ENCODE measurements around the gene EMP3.
"Not testable (repeated sequence)": the region's sequence is repeated elsewhere in the genome, so short reads cannot be mapped to it uniquely, and the experiment has no call there.

The EMP3 gene, protein sequence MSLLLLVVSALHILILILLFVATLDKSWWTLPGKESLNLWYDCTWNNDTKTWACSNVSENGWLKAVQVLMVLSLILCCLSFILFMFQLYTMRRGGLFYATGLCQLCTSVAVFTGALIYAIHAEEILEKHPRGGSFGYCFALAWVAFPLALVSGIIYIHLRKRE

DNA sequence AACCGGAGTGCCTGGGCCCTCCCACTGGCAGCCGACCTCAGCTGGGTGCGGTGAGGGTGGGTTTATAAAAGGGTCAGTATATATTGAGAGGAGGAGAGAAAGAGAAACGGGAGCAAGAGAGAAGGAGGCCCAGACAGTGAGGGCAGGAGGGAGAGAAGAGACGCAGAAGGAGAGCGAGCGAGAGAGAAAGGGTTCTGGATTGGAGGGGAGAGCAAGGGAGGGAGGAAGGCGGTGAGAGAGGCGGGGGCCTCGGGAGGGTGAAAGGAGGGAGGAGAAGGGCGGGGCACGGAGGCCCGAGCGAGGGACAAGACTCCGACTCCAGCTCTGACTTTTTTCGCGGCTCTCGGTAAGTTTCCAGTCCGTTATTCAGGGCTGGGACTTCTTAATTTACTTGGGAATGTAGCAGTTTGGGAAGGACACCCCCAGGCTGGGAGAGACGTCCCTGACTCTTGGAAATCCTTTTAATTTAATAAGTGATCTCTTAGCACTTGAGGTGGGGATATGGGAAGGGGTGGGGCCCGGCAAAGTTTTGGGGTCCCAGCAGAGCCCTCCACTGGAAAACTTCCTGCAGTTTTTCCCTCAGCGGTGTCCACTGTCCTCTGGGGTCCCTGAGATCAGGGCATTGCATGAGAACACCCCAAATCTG is at the start of gene EMP3:
Gene EMP3, plus strand, starts transcription at position 288 of the 646 bp plus-strand sequence. CDS start 1,293 bp downstream, outside the sequence.
- peak; percentile 76 for DNase-seq (ENCODE audit: low read depth)

DNA sequence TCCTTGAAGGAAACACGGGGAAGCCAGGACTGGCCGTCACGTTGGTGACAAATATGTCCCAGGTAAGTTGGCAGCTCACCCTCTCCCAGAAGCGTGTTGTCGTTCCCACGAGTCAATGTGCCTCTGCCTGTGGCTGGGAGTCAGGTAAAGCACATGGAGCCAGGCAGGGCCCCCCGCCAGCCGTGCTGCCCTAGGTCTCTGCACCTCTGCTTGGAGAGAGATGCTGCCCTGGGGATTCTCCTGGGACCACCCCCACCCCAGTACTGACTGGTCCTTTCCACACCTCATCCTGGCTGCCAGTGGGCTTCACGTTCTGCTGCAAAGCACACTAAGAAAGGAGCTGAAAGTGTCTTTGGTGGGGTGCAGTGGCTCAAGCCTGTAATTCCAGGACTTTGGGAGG is 45.6 kb upstream of the EMP3 start:
- no peak for DNase-seq (ENCODE audit: low read depth)

DNA sequence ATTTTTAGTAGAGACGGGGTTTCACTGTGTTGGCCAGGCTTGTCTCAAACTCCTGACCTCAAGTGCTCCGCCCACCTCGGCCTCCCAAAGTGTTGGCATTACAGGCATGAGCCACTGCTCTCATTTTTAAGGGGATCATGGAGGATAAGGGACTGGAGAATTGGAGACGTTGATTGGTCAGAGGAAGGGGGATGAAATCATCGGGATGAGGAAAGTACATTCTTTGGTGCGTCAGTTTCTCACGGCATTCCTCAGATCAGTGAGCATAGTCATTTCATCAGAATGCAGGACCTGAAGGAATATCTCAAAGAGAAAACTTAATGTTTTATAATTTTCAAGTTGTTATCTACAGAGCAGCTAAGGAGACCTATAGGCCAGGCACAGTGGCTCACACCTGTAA is 41.4 kb upstream of the EMP3 start:
- DNase-seq (ENCODE audit: low read depth): no peak

DNA sequence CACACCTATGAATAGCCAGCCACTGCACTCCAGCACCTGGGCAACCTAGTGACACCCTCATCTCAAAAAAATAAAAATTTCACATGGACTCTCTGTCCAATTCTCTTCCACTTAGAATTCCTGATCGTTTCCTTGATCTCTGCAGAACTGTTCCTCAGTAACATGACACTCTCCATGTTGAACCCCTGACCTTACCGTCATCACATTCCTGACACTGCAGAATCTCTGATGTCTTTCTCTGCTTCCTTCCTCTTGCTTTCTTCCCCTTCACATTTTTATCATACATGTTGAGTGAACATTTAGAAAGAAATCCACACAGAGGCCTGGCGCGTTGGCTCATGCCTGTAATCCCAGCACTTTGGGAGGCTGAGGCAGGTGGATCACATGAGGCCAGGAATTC is 40.5 kb upstream of the EMP3 start:
- DNase-seq (ENCODE audit: low read depth): no peak

DNA sequence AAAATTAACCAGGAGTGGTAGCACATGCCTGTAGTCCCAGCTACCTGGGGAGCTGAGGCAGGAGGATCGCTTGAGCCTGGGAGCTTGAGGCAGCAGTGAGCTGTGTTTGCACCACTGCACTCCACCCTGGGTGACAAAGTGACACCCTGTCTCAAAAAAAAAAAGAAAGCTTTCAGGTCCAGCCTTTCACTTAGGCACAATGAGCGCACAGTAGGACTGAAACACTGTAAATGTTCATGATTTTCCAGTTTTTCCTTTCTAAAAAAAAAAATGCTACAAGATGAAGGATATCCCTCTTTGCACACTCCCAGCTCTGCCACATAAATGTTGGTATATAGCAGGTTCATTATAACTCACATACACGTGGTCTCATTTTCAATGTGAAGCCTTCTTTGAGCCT is 37.6 kb upstream of the EMP3 start:
- DNase-seq (ENCODE audit: low read depth): no peak

DNA sequence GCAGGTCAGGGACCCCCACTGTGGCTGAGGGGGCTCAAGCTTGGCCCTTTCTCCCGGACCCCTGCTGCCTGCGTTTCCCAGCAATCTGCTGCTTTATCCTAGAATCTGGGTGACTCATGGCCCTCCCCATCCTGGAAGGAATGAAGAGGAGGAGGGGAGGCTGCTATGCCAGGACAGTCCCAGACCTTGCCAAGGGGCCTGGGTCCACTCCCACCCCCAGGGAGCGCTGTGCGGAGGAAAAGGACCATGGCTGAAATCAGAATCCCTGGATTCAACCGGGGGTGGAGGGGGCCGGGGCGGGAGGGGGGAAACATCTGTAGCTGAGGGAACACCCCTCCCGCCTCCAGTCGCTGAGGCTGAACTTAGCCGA is 35.0 kb upstream of the EMP3 start:
- no peak for DNase-seq (ENCODE audit: low read depth)

DNA sequence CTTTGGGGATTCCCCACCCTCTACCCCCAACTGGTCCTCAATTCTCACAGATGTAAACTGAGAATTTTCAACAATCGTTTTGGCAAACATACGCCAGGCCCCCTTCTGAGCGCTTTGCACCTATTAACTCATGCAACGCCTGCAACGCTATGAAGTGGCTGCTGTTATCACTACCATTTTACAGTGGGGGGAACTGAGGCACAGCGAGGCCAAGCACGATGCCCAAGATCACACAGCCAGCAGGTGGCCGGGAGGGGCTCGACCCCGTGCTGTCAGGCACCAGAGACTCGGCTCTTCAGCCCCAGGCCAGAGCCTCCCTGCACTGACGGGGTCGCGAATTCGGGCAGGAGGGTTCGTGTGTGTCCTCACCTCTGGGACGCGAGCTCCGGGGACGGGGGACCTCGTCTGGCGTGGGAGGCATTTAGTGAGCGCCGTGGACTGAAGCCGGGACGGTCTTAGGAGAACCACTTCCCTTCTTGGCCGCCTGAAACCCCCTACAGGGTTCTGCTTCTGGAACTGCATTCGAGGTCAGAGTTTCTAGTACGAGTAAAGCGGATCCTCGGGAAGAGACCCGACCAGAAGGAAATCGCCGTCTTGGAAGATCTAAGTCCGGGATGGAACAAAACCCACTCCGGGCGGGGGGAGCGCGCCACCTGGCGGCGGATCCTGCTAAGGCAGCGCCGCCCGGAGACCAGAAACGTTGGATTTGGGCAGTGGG is 34.4 kb upstream of the EMP3 start:
- peak; percentile 46 for DNase-seq (ENCODE audit: low read depth)

DNA sequence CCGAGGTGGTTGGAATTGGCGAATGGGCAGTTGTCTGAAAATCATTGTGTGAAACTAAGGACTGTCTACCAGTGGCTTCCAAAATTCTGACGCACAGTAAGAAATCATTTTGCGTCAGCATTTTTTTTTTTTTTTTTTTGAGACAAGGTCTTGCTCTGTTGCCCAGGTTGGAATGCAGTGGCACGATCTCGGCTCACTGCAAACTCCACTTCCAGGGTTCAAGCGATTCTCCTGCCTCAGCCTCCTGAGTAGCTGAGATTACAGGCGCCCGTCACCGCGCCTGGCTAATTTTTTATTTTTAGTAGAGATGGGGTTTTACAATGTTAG is 33.9 kb upstream of the EMP3 start:
- DNase-seq (ENCODE audit: low read depth): not testable (repeated sequence)

DNA sequence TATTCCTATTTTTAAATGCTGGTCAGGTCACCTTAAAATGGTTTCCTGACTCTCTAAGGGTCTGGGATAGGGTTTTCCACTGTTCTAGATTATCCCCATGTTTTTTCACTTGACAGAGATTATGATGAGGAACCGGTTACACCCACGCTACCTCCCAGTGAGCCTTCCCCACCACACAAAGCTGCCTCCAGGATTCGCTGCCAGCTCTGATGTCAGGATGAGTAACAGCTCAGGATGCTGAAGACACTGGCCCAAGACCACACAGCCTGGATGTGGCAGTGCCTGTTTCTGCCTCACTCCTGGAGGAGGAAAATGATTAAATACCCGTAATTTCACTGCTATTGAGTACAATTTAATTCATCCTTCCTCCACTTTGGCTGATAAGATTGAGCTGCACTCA is 32.6 kb upstream of the EMP3 start:
- no peak for DNase-seq (ENCODE audit: low read depth)

DNA sequence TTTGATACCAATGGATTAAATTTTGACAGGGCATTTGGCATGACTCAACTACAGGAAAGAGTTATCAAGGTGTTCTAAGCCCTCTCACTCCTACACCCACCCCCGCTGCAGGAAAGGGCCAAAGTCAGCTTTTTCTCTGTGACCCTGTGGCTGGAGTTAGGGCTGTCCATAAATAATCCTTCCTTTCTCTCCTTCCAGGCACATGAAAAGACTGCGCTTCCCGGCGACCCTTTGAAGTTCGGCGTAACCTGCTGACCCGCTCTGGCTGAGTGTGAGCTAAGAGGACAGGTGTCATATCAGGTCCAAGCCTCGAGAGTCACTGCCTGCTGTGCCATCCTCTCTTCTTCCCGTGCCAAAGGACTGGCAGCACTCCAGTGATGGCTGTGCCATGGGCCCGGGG is 29.9 kb upstream of the EMP3 start:
- DNase-seq (ENCODE audit: low read depth): no peak

DNA sequence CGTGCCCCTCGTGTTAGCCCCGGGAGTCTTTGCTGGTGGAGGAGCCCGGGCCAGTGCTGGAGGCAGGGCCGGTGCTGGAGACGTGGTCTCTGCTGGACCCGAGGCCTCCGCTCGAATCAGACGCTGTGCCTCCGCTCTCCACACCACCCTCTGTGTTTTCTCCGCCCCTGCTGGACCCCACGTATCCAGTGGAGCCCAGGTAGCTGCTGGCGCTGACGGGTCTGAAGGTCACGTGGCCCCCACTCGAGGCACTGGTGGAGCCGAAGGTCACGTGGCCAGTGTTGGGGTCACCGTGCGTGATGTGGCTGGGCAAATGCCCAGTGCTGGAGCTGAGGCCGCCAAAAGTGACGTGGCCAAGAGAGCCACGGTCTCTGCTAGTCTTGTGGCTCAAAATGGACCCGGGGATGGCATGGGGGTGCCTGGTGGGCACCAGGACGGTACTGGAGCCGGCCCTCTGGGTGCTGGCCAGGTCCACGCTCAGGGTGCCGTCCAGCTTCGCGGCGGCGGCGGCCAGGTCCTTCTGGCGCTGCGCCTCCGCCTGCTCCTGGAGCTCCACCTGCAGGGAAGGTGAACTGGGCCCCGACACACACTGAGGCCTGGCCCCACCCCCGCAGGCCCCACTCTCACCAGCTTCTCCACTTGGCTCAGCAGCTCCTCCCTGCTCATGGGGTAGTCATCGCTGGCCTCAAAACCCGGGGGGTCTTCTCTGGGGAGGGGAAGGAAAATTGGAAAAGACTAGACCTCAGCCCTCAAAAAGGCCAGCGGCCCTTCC is 28.2 kb upstream of the EMP3 start:
- no peak for DNase-seq (ENCODE audit: low read depth)

DNA sequence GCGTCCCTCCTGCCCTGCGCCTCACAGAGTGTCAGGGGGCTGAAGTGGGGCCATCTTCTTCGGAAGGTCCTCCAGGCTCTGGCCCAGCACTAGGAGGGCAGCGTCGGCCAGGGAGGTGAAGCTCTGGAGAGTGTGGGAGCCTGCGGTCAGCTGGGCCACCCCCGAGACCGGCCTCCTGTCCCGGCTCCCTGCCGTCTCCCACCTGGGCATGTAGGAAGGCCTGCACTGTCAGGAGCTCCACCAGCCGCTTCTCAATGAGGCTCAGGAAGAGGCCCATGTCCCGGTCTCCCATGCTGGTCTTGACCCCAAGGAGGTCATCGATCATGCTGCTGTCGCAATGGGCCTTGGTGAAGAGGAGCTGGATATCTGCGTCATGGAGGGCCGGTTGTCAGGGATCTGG is 27.4 kb upstream of the EMP3 start:
- DNase-seq (ENCODE audit: low read depth): no peak

DNA sequence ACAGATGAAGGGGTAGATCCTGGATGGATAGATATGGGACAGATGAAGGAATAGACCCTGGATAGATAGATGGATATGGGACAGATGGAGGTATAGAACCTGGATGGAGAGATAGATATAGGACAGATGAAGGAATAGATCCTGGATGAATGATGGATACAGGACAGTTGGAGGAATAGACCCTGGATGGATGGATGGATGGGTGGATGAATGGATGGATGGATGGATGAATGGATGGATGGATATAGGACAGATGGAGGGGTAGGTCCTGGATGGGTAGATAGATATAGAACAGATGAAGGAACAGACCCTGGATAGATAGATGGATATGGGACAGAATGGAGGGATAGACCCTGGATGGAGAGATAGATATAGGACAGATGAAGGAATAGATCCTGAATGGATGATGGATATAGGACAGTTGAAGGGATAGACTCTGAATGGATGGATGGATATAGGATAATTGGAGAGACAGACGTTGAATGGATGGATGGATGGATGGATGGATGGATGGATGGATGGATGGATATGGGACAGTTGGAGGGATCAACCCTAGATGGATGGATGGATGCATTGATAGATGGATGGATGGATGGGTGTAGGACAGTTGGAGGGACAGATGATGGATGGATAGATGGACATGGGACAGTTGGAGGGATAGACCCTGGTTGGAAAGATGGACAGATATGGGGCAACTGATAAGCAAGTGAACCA is 23.3 kb upstream of the EMP3 start:
- DNase-seq (ENCODE audit: low read depth): no peak

DNA sequence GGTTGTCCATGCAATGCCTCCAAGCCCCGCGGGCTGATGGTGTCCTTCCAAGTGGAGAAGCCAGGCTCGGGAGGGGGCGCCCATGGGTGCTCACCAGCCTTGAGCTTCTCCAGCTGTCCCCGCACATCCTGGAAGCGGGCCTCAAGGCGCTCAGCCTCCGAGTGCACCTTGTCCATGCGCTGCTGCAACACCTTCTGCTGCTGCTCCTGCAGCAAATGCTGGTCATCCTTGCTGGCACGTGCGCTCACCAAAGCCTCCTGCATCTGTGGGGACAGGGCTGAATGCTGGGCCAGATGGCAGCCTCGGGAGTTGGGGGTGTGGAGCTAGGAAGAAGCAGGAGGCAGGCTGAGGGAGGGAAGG is 22.8 kb upstream of the EMP3 start:
- DNase-seq (ENCODE audit: low read depth): no peak

DNA sequence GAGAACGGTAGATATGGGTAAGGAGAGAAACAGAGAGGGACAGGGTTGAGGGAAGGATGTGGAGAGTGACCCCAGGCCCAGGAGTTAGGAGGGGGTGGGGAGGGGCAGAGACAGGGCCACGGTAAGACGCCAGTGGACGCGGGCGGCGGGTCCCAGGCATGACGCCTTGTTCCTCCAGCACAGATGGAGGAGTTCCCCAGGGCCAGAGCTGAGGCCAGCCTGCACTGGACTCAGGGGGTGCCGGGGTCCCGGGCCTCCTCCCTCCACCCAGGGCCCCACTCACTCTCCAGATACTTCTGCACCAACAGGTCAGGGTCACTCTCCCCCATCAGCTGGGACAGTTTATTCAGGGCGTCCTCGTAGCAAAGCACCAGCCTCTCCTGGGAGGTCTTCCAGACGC is 22.0 kb upstream of the EMP3 start:
- no peak for DNase-seq (ENCODE audit: low read depth)

DNA sequence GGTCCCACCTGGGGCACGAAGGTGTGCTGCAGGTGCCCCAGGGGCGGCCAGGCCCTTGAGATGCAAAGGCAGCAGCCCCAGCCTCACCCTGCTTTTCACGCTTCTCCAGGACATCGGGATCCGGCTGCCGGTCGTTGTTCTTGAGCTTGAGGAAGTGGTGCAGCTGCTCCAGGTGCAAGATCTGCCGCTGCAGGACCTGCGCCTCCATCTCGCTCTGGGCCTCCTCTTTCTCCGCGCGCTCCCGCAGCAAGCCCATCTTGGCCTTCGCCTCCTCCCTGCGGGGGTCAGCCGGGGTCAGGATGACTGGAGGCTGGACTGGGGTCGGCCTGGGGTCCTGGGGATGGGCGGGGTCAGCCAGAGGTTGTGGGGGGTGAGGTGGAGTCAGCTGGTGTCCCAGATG is 21.5 kb upstream of the EMP3 start:
- no peak for DNase-seq (ENCODE audit: low read depth)

DNA sequence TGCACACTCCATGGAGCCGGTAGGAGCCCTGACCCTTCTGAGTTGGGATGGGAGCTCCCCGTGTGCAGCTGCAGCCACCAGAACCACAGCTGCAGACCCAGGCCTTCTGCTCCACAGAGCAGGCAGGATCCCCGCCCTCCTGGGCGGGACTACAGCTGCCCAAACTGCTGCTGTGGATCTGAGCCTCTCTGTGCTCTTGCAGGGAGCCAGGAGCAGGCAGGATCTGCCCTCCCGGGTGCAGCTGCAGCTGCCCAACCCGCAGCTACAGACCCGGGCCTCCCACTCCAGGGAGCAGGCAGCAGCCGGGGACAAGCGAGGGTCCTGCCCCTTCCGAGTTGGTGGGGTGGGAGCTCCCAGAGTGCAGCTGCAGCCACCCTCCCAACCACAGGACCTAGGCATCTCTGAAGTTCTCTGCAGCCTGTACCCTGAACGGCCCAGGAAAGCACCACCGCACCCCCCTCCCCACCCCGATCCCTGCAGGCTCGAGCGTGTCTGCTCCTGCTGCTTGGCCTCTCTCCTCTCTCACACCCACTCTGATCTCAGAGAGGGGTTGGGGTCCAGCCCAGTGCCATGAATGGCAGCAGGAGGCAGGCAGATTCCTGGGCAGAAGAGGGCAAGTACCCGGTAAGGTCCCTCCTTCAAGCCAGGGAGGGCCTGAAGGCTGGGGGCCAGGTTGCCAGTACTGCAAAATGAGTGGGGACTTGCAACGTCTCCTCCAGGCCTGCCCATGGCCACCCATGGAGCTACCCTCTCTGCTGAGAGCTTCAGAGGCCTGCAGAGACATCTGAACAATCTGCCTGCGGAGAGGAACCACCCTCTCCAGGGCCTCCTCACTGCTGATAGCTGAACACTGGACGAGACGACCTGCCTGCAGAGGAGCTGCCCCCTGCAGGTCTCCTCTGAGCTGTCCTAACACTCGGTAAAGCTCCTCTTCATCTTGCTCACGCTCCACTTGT is 16.4 kb upstream of the EMP3 start:
- DNase-seq (ENCODE audit: low read depth): no peak

DNA sequence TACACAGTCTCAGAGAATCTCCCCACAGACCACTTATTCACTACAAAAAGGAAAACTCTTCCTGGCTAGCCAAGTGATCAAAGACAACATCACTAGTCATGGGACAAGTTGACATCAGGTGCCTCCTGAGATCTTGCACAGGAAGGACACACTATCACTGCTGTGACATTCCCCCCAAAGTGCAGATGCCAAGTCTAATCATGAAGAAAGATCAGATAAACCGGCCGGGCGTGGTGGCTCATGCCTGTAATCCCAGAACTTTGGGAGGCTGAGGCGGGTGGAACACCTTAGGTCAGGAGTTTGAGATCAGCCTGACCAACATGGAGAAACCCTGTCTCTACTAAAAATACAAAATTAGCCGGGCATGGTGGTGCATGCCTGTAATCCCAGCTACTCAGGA is 15.6 kb upstream of the EMP3 start:
- DNase-seq (ENCODE audit: low read depth): not testable (repeated sequence)

DNA sequence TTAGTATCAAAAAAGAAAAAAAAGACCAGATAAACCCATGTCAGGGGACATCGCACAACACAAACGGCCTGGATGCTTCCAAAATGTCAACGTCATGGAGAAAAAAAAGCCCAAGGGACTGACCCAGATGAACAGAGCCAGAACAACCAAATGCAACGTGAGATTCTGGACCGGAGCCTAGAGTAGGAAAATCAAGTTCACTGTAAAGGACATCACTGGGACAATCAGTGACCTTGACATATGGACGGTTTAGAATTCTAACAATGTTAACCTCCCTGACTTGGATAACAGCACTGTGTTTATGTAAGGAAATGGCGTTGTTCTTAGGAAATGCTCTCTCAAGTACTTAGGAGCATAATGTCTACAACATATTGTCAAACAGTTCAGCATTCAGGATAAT is 15.1 kb upstream of the EMP3 start:
- DNase-seq (ENCODE audit: low read depth): no peak

DNA sequence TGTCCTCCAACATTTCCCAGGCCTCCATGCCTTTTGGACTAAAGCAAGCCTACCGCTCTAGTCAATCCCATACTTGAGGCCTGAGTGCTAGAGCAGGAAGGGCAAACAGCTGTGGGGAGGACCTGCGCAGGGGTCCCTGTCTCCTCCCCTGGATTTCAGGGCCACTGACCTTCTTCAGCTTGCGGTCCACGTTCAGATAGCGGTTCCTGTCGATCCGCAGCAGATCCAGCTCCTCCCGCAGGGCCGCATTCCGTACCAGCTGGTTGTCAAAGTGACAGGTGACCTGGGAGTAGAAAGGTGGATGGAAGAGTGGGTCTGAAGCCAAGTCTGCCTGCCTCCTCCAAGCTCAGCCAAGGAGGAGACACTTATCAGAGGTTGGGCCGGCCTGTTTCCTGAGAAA is 14.0 kb upstream of the EMP3 start:
- DNase-seq (ENCODE audit: low read depth): no peak

DNA sequence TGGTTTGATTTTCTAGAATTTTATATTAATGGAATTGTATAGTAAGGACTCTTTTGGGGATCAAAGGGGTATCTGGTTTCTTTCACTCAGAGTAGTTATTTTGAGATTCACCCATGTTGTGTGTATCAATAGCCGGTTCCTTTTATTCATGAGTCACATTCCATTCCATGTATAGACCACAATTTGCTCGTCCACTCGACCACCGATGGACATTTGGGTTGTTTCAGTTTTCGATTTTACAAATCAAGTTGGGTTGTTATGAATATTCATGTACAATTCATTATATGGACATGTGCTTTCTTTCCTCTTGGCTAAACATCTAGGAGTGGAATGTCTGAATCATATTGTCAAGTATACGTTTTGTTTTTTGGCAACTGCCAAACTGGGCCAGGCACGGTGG is 9.6 kb upstream of the EMP3 start:
- no peak for DNase-seq (ENCODE audit: low read depth)

DNA sequence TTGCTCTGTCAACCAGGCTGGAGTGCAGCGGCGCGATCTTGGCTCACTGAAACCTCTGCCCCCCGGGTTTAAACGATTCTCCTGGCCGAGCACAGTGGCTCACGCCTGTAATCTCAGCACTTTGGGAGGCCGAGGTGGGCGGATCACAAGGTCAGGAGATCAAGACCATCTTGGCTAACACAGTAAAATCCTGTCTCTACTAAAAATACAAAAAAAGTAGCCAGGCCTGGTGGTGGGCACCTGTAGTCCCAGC is 7.7 kb upstream of the EMP3 start:
- not testable (repeated sequence) for DNase-seq (ENCODE audit: low read depth)

Data from activated T-helper 9 cell treated with anti-CD3 and anti-CD28 coated beads, Interleukin-2, amount 50 U/mL, for 16 hours (primary cell).